IPS-NIHi7 (cell line): Measurements from ENCODE around the gene MMEL1.

Experiments used
- DNase-seq: peaks from one replicate; pipeline ENCODE4 v3.0.0; 2012; ENCODE audit warnings: mixed read lengths; ENCODE audit errors: extremely low spot score

MMEL1 gene

GRCh38 chr1:2604844-2605508 is 27.8 kb downstream of the MMEL1 start:
- no peak for DNase-seq

- no peak for DNase-seq
These were observed 28.5 kb downstream of the MMEL1 start for GRCh38 chr1:2604156-2604843.

- no peak for DNase-seq
These were observed 29.2 kb downstream of the MMEL1 start for GRCh38 chr1:2603521-2604155.

GRCh38 chr1:2602866-2603520 is 29.8 kb downstream of the MMEL1 start:
- no peak for DNase-seq

GRCh38 chr1:2602311-2602835 is 30.4 kb downstream of the MMEL1 start:
- DNase-seq: no peak

GRCh38 chr1:2601721-2602303 is 31.0 kb downstream of the MMEL1 start:
- DNase-seq: no peak

- no peak for DNase-seq
These were observed 34.4 kb downstream of the MMEL1 start for GRCh38 chr1:2598329-2598931.

- no peak for DNase-seq
These were observed 35.1 kb downstream of the MMEL1 start for GRCh38 chr1:2597441-2598328.

GRCh38 chr1:2596530-2597333 is 36.1 kb downstream of the MMEL1 start:
- no peak for DNase-seq

GRCh38 chr1:2595812-2596529 is 36.8 kb downstream of the MMEL1 start:
- DNase-seq: no peak

GRCh38 chr1:2595261-2595811 is 37.5 kb downstream of the MMEL1 start:
- no peak for DNase-seq

GRCh38 chr1:2594641-2595131 is 38.1 kb downstream of the MMEL1 start:
- DNase-seq: no peak

GRCh38 chr1:2594001-2594640 is 38.7 kb downstream of the MMEL1 start:
- DNase-seq: no peak

- DNase-seq: no peak
These were observed 39.5 kb downstream of the MMEL1 start for GRCh38 chr1:2593251-2593878.

- DNase-seq: no peak
These were observed 40.1 kb downstream of the MMEL1 start for GRCh38 chr1:2592672-2593071.

- no peak for DNase-seq
These were observed 41.1 kb downstream of the MMEL1 start for GRCh38 chr1:2591581-2592261.

GRCh38 chr1:2591233-2591580 is 41.6 kb downstream of the MMEL1 start:
- no peak for DNase-seq
